HG03565 (cell line): ENCODE measurements around the gene SMKR1.
"Not testable (repeated sequence)": the region's sequence is repeated elsewhere in the genome, so short reads cannot be mapped to it uniquely, and the experiment has no call there.

Experiments used
- ATAC-seq: cut with Tn5 transposase; IDR thresholded peaks from one replicate; pipeline ENCODE4 v1.9.1; 2021; ENCODE audit warnings: mild to moderate bottlenecking, moderate library complexity; ENCODE audit not compliant: unreplicated experiment

The SMKR1 gene

GRCh38 chr7:129501760-129502707, at the start of gene SMKR1:
SMKR1 (plus strand) TSS chr7:129502531; CDS start chr7:129502825, 294 bp downstream.
- peak; percentile 68 for ATAC-seq

DNA sequence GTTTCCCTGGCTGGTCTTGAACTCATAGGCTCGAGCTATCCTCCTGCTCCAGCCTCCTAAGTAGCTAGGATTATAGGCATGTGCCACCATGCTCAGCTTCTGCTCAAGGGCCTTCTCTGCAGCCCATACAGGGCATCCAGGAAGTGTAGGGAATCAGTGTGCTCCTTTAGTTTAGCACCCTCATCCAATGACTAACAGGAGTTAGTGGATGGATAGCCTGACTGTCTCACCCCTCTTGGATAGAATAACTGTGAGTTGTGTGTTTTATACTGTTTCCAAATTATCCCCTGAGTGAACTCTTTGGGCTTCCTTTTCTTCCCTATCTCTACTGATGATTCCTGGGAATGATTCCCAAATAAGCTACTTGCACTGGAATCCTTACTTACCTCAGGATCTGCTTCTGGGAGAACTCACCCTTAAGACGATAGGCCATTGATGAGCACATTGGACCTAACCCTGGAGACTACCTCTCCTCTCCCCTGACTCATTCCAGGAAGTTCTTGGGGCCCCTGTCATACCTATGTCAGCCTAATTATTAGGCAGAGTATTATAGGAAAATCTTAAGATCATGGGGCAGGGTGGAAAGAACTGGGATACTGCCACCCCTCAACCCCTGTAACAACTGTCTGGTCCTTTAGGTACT, 49.6 kb upstream of the SMKR1 start:
- ATAC-seq: no peak

DNA sequence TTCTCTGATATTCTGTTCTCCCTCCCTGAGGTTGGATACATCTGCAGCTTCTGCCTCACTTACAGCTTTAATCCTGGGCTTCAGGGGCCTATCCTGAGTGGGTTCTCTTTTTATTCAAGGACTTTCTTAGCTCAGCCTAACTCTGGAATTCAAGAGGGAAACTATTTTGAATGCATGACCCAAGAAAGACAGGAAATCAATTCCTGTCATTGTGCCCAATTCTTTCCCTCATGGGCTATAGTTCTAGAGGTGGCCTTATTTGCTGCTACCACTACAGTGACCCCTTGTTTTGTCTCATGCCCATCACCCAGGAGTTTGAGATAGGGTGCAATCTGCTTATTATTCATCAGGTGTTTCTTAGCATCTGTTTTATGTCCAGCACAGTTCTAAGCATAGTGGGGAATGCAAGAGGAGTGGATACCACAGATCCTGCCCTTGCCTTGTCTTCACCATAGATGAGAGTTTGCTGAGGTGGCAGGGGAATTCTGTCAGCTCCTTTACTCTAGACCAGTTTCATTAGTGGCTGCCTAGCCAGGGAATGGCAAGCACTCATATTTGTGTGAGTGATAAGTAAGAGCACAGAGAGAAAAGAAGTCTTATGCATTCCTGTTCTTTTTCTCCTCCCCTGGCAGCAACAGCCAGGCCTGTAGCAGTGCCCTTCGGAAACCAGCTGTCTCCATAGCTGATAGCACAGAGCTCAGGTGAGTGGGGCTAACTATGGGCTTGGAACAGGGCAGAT, 48.7 kb upstream of the SMKR1 start:
- ATAC-seq: no peak

DNA sequence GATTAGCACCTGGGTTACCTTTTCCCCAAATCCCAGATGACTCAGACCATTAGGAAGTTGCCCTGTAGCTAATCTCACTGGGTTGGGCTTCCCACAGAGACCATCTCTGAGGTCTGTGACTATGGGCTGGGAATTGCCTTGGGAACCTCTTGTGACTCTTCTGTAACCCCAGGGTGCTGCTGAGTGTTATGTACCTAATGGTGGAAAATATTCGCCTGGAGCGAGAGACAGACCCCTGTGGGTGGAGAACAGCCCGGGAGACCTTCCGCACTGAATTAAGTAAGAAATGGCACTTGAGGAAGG, 48.1 kb upstream of the SMKR1 start:
- ATAC-seq: no peak

GRCh38 chr7:129456421-129456820, 45.9 kb upstream of the SMKR1 start:
- ATAC-seq: no peak

GRCh38 chr7:129457101-129457500, 45.2 kb upstream of the SMKR1 start:
- ATAC-seq: no peak

- ATAC-seq: no peak
Observed at GRCh38 chr7:129458171-129458570, 44.2 kb upstream of the SMKR1 start.

DNA sequence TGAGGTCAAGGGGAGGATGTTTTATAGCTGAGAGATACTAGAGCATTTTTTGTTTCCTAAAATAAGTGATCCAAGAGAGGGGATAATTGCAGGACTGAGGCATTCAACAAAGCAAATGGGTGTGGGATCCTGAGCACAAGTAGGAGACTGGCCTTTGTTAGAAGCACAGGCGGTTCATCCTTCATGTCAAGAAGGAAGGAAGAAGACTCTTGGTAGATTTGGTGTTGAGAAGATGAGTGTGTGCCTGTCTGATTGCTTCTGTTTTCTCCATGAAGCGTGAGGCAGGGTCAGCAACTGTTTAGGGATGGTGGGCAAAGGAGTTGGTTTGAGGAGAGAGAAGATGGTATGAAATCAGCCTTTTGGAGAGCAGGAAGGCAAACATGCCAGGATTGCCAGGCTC, 40.5 kb upstream of the SMKR1 start:
- ATAC-seq: no peak

GRCh38 chr7:129462420-129462819, 39.9 kb upstream of the SMKR1 start:
- no peak for ATAC-seq

GRCh38 chr7:129464194-129464593, 38.1 kb upstream of the SMKR1 start:
- no peak for ATAC-seq

- no peak for ATAC-seq
Observed at GRCh38 chr7:129465080-129465479, 37.3 kb upstream of the SMKR1 start.

DNA sequence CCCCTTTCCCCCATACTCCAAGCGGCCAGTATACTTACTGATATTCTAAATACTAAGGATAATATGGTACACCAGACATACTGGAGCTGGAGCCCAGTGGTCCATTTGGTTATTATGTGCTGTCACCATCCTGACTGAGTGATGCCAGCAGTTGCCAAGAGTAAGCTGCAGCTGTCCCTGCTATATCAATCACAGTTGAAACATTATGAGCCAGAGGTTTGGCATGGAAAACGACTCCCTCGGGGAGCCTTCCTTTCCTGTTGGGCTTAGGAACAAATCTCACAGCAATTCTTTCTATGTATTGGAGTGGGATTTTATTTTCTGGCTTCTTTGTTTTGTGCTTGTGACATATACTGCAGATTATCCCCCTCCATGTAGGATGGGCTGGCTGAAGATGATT, 35.5 kb upstream of the SMKR1 start:
- no peak for ATAC-seq

- ATAC-seq: no peak
Observed at GRCh38 chr7:129468087-129468486, 34.2 kb upstream of the SMKR1 start.

DNA sequence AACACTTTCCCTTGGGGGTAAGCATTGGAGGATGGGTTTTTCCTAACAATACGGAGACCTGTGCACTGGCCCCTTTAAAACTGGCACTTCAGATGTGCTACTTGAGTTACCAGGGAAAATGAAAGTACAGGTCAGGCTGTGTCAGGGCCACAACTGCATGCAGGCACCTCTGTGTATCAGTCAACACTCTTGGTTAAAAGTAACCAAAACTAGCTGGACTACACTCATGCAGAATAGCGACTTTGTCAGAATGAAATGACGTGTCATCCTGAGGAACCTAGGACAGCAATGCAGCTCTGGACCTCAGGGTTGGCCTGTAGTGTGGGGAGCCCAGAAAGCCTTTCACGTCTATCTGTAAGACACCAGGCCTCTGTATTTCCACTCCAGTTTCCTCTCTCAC, 33.8 kb upstream of the SMKR1 start:
- no peak for ATAC-seq

DNA sequence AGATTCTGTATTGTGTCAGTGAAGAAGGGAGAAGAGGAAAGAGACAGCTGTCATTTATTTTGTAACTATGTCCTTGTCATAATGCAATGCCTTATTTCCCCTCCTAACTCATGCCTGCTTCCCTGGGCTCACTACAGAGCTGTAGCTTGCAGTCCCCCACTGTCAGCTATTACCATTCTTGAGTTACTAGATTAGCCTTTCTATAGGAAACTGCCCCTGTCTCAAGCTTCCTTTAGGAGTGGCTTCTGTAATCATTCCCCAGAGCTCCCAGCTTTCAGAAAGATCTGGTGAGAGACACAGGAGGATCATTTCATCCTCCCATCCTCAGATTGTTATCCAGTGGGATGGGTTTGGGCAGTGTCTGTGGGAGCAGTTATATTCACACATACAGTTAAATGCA, 32.4 kb upstream of the SMKR1 start:
- no peak for ATAC-seq

DNA sequence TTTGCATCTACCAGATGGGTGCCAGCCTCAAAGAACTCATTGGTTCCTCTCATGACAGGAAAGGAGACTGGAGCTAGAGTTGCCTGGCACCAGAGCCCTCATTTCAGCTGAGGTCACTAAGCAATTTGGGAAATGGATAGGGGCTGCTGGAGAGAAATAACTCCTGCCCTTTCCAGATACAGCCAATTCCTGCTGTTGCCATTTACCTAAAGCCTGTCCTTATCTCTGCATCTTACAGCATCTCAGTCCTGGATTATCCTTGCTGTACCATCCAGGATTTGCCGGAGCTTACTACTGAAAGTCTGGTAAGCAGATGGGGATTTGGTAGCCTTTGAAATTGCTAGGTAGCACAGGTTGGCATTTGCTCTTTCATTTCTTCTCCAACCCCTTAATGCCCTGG, 31.9 kb upstream of the SMKR1 start:
- no peak for ATAC-seq

GRCh38 chr7:129471402-129471827, 30.9 kb upstream of the SMKR1 start:
- ATAC-seq: no peak

DNA sequence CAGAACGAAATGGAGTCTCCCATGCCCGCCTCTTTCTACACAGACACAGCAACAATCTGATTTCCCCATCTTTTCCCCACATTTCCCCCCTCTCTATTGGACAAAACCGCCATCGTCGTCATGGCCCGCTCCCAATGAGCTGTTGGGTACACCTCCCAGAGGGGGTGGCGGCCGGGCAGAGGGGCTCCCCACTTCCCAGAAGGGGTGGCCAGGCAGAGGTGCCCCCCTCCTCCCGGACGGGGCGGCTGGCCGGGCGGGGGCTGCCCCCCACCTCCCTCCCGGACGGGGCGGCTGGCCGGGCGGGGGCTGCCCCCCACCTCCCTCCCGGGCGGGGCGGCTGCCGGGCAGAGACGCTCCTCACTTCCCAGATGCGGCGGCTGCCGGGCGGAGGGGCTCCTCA, 26.4 kb upstream of the SMKR1 start:
- ATAC-seq: not testable (repeated sequence)

DNA sequence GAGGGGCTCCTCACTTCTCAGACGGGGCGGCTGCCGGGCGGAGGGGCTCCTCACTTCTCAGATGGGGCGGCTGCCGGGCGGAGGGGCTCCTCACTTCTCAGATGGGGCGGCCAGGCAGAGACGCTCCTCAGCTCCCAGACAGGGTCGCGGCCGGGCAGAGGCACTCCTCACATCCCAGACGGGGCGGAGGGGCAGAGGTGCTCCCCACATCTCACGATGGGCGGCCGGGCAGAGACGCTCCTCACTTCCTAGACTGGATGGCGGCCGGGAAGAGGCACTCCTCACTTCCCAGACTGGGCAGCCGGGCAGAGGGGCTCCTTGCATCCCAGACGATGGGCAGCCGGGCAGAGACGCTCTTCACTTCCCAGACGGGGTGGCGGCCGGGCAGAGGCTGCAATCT, 25.9 kb upstream of the SMKR1 start:
- not testable (repeated sequence) for ATAC-seq

GRCh38 chr7:129479831-129480230, 22.5 kb upstream of the SMKR1 start:
- no peak for ATAC-seq

DNA sequence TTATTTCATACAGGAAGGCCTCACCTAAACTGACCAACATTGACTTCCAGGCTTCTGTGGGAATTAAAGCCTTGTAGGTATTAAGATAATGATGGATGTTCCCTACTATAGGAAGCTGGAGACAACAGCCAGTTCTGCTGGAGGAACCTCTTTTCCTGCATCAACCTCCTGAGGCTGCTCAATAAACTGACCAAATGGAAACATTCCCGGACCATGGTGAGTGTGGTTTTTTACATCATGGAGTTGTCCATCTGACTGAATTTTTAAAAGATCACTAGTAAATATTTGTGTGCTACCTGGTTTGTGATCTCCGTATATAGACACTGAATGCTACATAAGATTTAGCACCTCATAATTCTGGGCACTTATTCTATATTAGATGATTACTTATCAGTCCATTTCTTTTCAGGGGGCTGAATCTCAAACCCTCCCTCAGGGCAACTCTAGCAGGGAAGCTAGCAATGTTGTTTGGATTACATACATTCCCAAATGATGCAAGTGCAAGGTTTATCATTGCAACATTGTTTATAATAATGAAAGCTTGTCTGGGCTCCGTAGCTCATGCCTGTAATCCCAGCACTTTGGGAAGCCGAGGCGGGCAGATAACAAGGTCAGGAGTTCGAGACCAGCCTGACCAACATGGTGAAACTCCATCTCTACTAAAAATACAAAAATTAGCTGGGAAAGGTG, 21.5 kb upstream of the SMKR1 start:
- no peak for ATAC-seq
